Stimulated activated CD4-positive, alpha-beta T cell treated with anti-CD3 and anti-CD28 coated beads, Interleukin-4, amount 100 ng/mL, for 4 hours (primary cell): ENCODE data around the gene MYO16.

Experiments used
- DNase-seq, 2 experiments: peaks; one replicate each; pipeline ENCODE4 v3.0.0-alpha.2; 2020

MYO16 gene

GRCh38 chr13:108667205-108667604 lies 37.8 kb downstream of the MYO16 start:
- DNase-seq = no peak

- DNase-seq = no peak
These were observed 40.0 kb downstream of the MYO16 start for GRCh38 chr13:108669381-108669780.

GRCh38 chr13:108674346-108674745 lies 44.9 kb downstream of the MYO16 start:
- no peak for DNase-seq

DNA sequence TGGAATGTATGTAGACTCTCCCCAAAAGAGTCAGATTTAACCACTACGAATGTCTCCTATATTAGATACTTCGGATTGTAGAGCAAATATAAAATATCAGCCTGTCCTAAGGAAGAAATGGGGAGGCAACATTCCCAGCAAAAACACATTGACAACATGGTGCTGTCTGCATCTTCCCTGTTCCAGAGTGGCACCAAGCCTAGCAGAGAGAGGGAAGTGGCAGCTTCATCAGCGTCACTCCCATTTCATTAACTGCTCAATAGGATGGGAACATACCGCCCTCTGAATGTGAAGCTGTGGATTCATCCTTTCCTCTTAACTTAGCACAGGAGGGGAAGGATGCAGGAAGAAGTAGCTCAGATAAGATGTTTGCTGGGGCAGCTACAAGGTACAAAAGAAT lies 45.4 kb downstream of the MYO16 start:
- DNase-seq = no peak

DNA sequence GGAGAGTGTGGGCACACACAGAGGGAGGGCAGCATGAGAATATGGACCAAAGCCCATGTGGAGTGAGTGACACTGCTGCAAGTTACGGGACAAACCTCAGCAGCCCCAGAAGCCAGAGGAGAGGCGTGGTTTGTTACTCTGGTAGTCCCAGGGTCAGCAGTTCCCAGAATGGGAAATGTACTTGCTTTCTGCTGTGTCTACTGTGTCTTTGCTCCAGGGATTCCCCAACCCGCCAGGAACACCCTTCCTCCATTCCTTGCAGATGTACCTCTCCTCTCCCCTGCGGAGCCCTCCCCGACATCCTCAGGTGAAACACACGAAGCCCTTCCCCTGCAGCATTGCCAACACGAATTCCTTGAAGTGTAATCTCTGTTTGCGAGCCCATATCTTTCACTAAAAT lies 47.2 kb downstream of the MYO16 start:
- no peak for DNase-seq

DNA sequence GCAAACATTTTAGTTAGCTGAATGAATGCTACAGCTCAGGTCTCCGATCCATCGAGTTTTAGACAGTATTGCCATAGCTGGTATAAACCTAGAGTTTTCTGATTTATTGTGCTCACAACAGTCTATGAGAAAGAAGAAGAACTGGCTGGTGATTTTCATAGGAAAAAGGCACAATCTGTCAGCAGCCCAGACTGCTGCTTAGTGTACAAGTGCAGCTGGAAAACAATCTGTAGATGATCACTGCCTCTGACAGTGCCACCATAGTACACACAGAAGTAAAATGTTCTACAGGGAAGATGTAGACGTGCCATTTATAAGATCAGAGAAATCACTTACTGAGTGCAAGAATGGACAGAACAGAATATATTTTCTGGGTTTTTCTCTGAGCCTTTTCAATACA lies 48.4 kb downstream of the MYO16 start:
- DNase-seq = no peak

GRCh38 chr13:108680011-108680410 lies 50.6 kb downstream of the MYO16 start:
- no peak for DNase-seq

DNA sequence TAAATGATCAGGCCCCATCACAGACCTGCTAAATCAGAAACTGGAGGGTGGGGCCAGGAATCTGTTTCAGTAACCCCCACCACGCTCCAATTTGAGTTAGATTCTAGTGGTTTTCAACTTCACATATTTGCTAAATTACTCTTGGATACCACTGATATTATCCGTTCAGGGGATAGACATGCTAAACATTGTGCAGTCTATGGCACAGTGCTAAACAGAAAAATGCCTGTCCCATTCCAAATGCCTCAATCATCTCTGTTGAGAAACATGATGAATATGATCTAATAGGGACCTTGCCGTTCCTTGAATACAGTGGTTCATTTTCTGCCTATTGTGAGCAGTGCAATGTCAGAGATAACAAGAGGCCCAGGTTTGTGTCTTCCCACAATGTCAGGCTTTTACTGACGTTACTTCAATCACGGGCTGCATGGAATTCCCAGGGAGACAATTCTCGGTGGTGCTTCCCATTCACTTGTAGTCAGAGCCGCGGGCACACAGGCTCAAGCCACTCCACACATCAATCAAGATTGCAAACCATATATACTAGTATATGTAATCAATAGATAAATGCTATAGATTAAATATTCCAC lies 52.7 kb downstream of the MYO16 start:
- DNase-seq = no peak

GRCh38 chr13:108682714-108683113 lies 53.3 kb downstream of the MYO16 start:
- no peak for DNase-seq

GRCh38 chr13:108686027-108686426 lies 56.6 kb downstream of the MYO16 start:
- DNase-seq = no peak

GRCh38 chr13:108690726-108691125 lies 61.3 kb downstream of the MYO16 start:
- DNase-seq = no peak

DNA sequence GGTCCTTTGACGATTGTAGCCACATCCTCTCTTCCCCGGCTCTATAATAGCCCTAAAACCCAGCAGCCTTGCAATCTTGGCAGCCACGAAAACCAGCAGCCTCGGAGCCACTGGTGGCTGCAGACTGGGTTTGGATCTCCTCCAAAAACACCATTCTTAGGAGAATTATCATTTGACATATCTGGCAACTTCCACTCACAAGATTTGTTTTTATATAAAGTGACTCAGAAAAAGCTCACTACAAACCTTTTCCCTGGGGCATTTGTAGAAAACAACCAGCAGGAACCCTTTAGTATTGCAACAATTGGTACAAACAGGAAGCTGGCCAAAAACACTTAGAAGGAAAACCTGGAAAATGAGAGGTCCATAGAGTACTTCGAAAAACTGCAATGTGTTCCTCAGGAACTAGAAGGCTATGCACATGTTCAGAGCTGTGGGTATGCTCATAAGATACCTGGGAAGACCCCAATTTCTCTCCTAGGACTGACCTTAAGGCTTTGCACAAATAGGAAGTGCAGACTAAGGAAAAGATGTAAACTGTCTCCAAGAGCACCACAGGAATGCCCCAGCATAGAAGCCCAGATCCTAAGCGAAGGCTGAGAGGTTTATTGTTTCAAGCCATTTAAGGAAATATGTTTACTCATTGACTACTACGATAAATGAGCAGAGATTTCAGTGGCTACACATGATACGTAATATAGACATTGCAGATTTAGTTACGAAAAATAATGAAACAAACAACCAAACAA lies 71.2 kb downstream of the MYO16 start:
- no peak for DNase-seq

DNA sequence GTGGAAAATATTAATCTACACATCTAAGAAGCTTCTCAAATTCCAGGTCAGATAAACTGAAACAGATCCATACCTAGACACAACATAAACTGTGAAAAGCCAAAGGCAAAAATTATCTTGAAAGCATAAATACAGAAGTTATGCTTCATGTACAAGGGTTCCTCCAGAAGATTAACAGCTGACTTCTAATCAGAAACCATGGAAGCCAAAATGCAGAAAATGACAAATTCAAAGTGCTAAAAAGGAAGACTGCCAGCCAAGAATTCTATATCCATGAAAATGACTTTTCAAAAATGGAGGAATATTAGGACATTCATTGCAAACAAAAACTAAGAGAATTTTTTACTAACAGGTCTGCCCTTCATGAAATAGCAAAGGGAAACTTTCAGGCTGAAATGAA lies 72.8 kb downstream of the MYO16 start:
- no peak for DNase-seq

DNA sequence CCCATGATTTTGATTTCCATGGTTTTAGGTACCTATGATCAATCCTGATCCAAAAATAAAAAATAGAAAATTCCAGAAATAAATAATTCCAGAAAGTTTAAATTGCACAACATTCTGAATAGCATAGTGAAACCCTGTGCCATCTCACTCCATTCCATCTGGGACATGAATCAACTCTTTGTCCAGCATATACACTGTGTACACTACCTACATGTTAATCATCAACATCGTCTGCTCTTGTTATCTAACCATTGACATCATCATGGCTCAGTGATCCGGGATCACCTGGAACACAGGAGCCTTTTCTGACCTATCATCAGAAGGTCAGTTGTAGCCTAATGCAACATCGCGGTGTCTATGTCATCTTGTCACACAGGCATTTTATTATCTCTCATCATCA lies 75.6 kb downstream of the MYO16 start:
- DNase-seq = no peak

GRCh38 chr13:108707584-108707983 lies 78.2 kb downstream of the MYO16 start:
- DNase-seq = no peak

DNA sequence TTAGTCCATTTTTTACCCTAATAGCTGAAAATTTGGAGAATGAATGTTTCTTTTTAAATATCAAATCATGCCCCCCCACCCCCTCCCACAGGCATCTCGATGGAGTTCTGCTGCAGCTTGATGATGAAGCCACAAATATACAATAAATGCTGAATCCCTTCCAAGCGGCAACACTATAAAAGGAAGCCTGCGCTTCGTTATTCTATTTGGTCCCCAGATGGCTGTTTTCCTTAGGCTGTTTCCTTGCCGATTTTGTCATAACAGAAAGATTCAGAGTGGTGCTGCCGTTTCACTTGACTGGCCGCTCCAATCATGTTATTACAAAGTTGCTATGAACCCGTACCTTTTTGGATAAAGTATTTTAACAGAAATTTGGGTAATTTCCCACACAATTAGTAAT lies 79.5 kb downstream of the MYO16 start:
- DNase-seq = no peak

GRCh38 chr13:108711386-108711785 lies 82.0 kb downstream of the MYO16 start:
- DNase-seq = no peak

GRCh38 chr13:108725471-108725870 lies 96.1 kb downstream of the MYO16 start:
- DNase-seq = no peak

GRCh38 chr13:108728370-108728769 lies 99.0 kb downstream of the MYO16 start:
- no peak for DNase-seq

- DNase-seq = no peak
These were observed 103.7 kb downstream of the MYO16 start for GRCh38 chr13:108733022-108733560.

- DNase-seq = no peak
These were observed 105.3 kb downstream of the MYO16 start for GRCh38 chr13:108734676-108735075.

DNA sequence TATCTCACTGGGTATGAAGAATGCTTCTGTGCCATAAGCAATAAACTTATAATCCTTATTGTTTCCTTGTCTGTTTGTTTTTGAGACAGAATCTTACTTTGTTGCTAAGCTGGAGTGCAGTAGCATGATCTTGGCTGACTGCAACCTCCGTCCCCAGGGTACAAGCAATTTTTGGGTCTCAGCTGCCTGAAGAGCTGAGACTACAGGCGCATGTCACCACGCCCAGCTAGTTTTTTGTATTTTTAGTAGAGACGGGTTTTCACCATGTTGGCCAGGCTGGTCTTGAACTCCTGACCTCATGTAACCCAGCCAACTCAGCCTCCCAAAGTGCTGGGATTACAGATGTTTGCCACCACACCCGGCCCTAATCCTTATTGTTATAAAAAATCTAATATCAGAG lies 112.5 kb downstream of the MYO16 start:
- DNase-seq = no peak

GRCh38 chr13:108742701-108743451 lies 113.5 kb downstream of the MYO16 start:
- no peak for DNase-seq

DNA sequence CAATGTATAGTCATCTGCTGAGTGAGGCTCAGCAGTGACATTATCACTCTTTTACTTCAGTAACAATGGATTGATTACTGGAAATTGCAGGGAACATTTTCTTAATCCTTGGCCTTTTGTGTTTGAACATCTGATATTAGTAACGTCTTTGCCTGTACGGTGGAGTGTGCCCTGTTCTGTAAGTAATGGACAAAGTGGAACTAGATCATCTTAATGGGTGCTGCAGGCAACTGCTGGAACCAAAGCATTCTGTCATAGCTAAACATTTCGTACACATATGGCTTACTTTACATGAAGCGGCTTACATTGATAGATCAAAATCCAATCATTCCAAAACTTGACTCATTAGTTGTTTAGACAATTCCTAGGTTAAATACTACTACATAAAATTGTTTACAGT lies 114.1 kb downstream of the MYO16 start:
- no peak for DNase-seq
